Smooth muscle cell of bladder (primary cell): ENCODE measurements around the gene CTNNBL1. TPM values are rescaled to one million over a fixed set of nuclear protein-coding genes. Genes with fewer than 3 reads are reported as not detected.

Source experiments
- total RNA-seq: library from RNA; depleted of rRNA; stranded (reverse); fragments of >200 nt; gene quantifications from 2 replicates; pipeline ENCODE4 v1.2.3, GENCODE V29; 2014

The CTNNBL1 gene
- total RNA-seq: 27.7 and 31.7 TPM in 2 replicates

DNA sequence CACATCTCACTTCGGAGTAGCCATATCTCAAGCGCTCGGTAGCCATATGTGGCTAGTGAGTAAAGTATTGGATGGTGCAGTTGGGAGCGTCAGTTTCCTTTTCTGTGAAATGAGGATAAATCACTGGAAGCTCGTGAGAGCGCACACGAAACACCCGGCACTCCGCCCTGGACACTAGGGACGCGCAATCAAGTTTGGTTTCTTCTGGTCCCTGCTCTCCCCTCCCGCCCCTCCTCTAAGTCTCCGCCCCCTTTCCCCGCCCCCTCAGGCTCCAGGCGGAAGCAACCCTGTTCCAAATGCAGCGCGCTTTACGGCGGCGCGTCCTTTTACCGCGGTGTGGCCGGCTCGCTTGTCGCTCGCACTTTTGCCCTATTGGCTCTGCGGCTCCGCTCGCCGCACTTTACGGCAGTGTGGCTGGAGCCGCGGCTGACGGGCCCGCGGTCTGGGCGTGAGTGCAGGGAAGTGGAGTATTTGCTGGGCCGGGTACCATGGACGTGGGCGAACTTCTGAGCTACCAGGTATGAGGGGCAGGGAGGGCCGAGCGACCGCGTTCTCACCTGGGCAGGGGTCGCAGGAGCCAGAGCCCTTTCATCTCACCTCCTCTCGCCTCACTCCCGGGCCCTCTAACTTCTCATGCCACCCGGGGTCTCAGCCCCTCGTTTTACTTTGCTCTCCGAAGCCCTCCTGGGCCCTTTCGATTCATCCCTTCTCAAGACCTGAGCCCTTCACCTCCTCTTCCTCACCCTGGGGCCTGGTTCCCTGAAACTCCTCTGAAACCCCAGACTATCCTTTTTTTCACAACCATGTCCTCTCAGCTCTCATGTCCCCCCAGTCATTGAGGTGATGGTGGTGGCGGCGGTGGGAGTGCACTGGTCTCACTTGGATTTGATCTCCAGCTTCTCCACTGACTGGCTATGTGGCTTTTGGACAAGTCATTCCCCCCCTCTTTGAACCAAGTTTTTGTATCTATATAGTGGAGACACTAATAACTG lies at the start of gene CTNNBL1:
CTNNBL1 (plus strand) TSS at position 396 of the 992 bp plus-strand sequence; CDS start at position 489, 93 bp downstream.

DNA sequence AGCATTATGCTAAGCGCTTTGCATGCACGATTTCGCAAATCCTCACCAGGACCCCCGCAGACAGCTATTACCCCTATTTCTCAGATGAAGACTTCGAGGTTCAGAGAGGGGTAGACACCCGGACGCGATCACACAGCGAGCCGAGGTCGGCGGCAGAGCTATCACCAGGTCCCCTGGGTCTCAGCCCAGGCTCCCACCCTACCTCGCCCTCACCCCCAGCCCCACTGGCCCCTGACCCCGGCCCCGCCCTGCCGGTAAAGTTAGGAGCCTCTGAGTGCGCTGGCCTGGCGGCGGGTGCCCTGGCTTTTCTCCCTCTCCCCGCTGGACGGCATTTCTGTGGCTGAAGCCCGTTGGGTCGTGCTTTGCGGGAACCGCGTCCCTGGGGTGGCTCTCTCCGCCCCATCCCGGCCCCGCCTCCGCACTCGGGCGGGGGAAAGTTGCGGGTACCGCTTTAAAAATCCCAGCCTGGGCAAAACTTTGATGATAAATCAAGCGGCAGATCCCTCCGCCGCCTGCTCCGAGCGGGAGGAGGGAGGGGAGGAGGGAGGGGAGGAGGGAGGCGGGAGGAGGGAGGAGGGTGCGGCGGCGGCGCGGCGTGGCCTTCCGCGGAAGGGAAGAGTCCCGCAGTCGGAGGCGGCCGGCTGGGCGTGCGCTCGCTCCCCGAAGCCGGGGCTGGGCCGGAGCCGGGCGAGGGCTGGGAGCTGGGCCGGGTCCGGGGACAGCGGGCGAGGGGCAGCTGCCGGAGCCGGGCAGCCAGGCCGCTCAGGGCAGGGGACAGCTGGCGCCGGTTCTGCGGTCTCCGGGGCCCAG lies 208.9 kb downstream of the CTNNBL1 start, which contains the start of gene VSTM2L:
VSTM2L (plus strand) TSS at position 624 of the 810 bp plus-strand sequence. CDS start 224 bp downstream, outside the sequence.

Other genes starting within 250 kb of the CTNNBL1 start
- gene NNAT, start 172.8 kb upstream of the CTNNBL1 start, total RNA-seq: 0.14 TPM in 1 of 2 replicates, not detected in the other
- 26.3 and 31.1 TPM in 2 replicates for gene BLCAP, start 166.2 kb upstream of the CTNNBL1 start, total RNA-seq
- 0.85 and 1.1 TPM in 2 replicates for gene VSTM2L, start 209.1 kb downstream of the CTNNBL1 start, total RNA-seq